ENCODE results near the gene SP5.
A peak's percentile ranks its signal among the peaks of the same experiment; 100 is the strongest.
"Not testable (repeated sequence)": the region's sequence is repeated elsewhere in the genome, so short reads cannot be mapped to it uniquely, and the experiment has no call there.

SP5 gene

GRCh38 chr2:170715062-170715931, at the start of gene SP5:
Gene SP5 (plus strand): TSS chr2:170715337. CDS start chr2:170715513, 176 bp downstream.
- DNase-seq, result peak; percentile 71

- DNase-seq, result no peak
Observed at GRCh38 chr2:170665743-170666142, 49.4 kb upstream of the SP5 start.

GRCh38 chr2:170669909-170670308, 45.2 kb upstream of the SP5 start:
- no peak for DNase-seq

GRCh38 chr2:170670651-170671050, 44.5 kb upstream of the SP5 start:
- no peak for DNase-seq

GRCh38 chr2:170671079-170671478, 44.1 kb upstream of the SP5 start:
- DNase-seq, result no peak

- not testable (repeated sequence) for DNase-seq
Observed at GRCh38 chr2:170674282-170674681, 40.9 kb upstream of the SP5 start.

- no peak for DNase-seq
Observed at GRCh38 chr2:170675701-170676100, 39.4 kb upstream of the SP5 start.

GRCh38 chr2:170679607-170680079, 35.5 kb upstream of the SP5 start:
- DNase-seq, result peak; percentile 5

- no peak for DNase-seq
Observed at GRCh38 chr2:170680172-170680941, 34.8 kb upstream of the SP5 start.

- DNase-seq, result no peak
Observed at GRCh38 chr2:170681311-170681710, 33.8 kb upstream of the SP5 start.

GRCh38 chr2:170685591-170685990, 29.5 kb upstream of the SP5 start:
- no peak for DNase-seq

GRCh38 chr2:170689481-170689880, 25.7 kb upstream of the SP5 start:
- no peak for DNase-seq

GRCh38 chr2:170690640-170691039, 24.5 kb upstream of the SP5 start:
- DNase-seq, result no peak

GRCh38 chr2:170694316-170694715, 20.8 kb upstream of the SP5 start:
- DNase-seq, result no peak

GRCh38 chr2:170695521-170696410, 19.4 kb upstream of the SP5 start:
- no peak for DNase-seq

GRCh38 chr2:170696948-170697347, 18.2 kb upstream of the SP5 start:
- no peak for DNase-seq

GRCh38 chr2:170701011-170701410, 14.1 kb upstream of the SP5 start:
- no peak for DNase-seq

- DNase-seq, result no peak
Observed at GRCh38 chr2:170703776-170704476, 11.2 kb upstream of the SP5 start.

GRCh38 chr2:170707821-170708795, 7.0 kb upstream of the SP5 start:
- DNase-seq, result no peak

GRCh38 chr2:170710609-170710979, 4.5 kb upstream of the SP5 start:
- DNase-seq, result no peak

- DNase-seq, result no peak
Observed at GRCh38 chr2:170711196-170711773, 3.9 kb upstream of the SP5 start.

Data from hematopoietic multipotent progenitor cell treated with erythropoietin and hydrocortisone succinate and interleukin-3 and kit ligand, for 4 days (in vitro differentiated cells).